H1 (cell line): ENCODE results near the gene RARA. TPM values are rescaled to one million over a fixed set of nuclear protein-coding genes. Genes with fewer than 3 reads are reported as not detected.

Experiments used
- CTCF ChIA-PET: fragments of 300-600 bp; sonication (Branson Sonifier 250); formaldehyde crosslinking; loops from one replicate; lab custom pipeline; 2021; ENCODE audit not compliant: partially characterized antibody; lab: Charles Lee
- POLR2A ChIA-PET: fragments of 300-600 bp; sonication (Branson Sonifier 250); formaldehyde crosslinking; loops from one replicate; lab custom pipeline; 2021; ENCODE audit warnings: inconsistent platforms; ENCODE audit not compliant: partially characterized antibody; lab: Charles Lee
- DNase-seq, 2 experiments: peaks; one replicate each; pipeline versions ENCODE4 v3.0.0 to v3.0.0-alpha.2; 2010 to 2022; ENCODE audit warnings: low spot score in 2 of 2, low read depth in 1 of 2, mixed read lengths in 1 of 2
- FAIRE-seq: peaks from 2 replicates; lab custom pipeline; 2011; peaks lifted over from hg19 to GRCh38; lab: Jason Lieb, UNC
- H2AFZ ChIP-seq: 2 replicates; pipeline ENCODE4 v1.8.1; 2012; ENCODE audit warnings: low read length, inconsistent platforms
- H2AK5ac ChIP-seq: 2 replicates; pipeline ENCODE4 v1.6.1; 2013; ENCODE audit warnings: low read depth, low read length
- H2BK120ac ChIP-seq: replicated peaks from 2 replicates; pipeline ENCODE3; 2013; ENCODE audit warnings: low read depth, low read length, inconsistent platforms
- H2BK12ac ChIP-seq: 2 replicates; pipeline ENCODE4 v1.6.1; 2013; ENCODE audit warnings: low read depth, low read length
- H2BK15ac ChIP-seq: 2 replicates; pipeline ENCODE4 v1.6.1; 2013; ENCODE audit warnings: low read length
- H2BK20ac ChIP-seq: 2 replicates; pipeline ENCODE4 v1.6.1; 2013; ENCODE audit warnings: low read length
- H2BK5ac ChIP-seq: 2 replicates; pipeline ENCODE4 v1.6.1; 2013; ENCODE audit warnings: low read depth, low read length
- H3K14ac ChIP-seq: 2 replicates; pipeline ENCODE4 v1.6.1; 2013; ENCODE audit warnings: inconsistent platforms; ENCODE audit not compliant: insufficient read length
- H3K18ac ChIP-seq: 2 replicates; pipeline ENCODE4 v1.6.1; 2013; ENCODE audit warnings: low read length; ENCODE audit errors: extremely low read depth
- H3K23ac ChIP-seq: 2 replicates; pipeline ENCODE4 v1.6.1; 2013; ENCODE audit warnings: inconsistent platforms; ENCODE audit not compliant: insufficient read length
- H3K23me2 ChIP-seq: 2 replicates; pipeline ENCODE4 v1.6.1; 2013; ENCODE audit warnings: low read depth, low read length
- H3K27ac ChIP-seq: 2 replicates; pipeline ENCODE4 v1.6.1; 2011; ENCODE audit warnings: low read depth, low read length, inconsistent platforms
- H3K27me3 ChIP-seq, 4 experiments: replicated peaks in 1 of 4; 1 replicate in 1 of 4; 2 replicates in 3 of 4; pipeline versions ENCODE4 v1.6.1 to v1.8.1; 2011 to 2013; ENCODE audit warnings: low read length in 3 of 4, mild to moderate bottlenecking in 3 of 4, inconsistent platforms in 2 of 4, mixed read lengths in 2 of 4, moderate library complexity in 1 of 4; ENCODE audit not compliant: control insufficient read depth in 3 of 4, insufficient read depth in 3 of 4; ENCODE audit errors: extremely low read depth in 1 of 4
- H3K36me3 ChIP-seq, 4 experiments: 2 replicates each; pipeline versions ENCODE4 v1.6.1 to v1.8.1; 2011 to 2013; ENCODE audit warnings: mild to moderate bottlenecking in 4 of 4, low read length in 3 of 4, moderate library complexity in 2 of 4, control low read depth in 1 of 4, inconsistent platforms in 1 of 4; ENCODE audit not compliant: insufficient read depth in 4 of 4, control insufficient read depth in 2 of 4
- H3K4ac ChIP-seq: replicated peaks from 2 replicates; pipeline ENCODE3; 2013; ENCODE audit warnings: low read length, low read depth, mixed read lengths, inconsistent platforms; ENCODE audit not compliant: insufficient read length
- H3K4me1 ChIP-seq, 4 experiments: replicated peaks in 1 of 4; 1 replicate in 1 of 4; 2 replicates in 3 of 4; pipeline versions ENCODE4 v1.6.1 to v1.8.1; 2011 to 2013; ENCODE audit warnings: low read length in 3 of 4, inconsistent platforms in 2 of 4, mixed read lengths in 1 of 4; ENCODE audit not compliant: insufficient read depth in 4 of 4, control insufficient read depth in 3 of 4
- H3K4me2 ChIP-seq, 2 experiments: 2 replicates each; pipeline versions ENCODE4 v1.6.1 to v1.8.1; 2011 to 2013; ENCODE audit warnings: low read depth in 2 of 2, low read length in 2 of 2, control low read depth in 1 of 2, inconsistent platforms in 1 of 2, mild to moderate bottlenecking in 1 of 2; ENCODE audit not compliant: insufficient read depth in 1 of 2
- H3K4me3 ChIP-seq, 4 experiments: fragments of 200-600, 300-600 bp in 1 of 4; sonication (generic), shearing (Covaris generic), sonication (Bioruptor Twin) in 1 of 4; 2 replicates each; pipeline versions ENCODE4 v1.5.1 to v1.8.1; 2011 to 2016; ENCODE audit warnings: low read length in 4 of 4, low read depth in 3 of 4, control low read depth in 2 of 4, inconsistent platforms in 2 of 4, mild to moderate bottlenecking in 2 of 4, mixed read lengths in 1 of 4, moderate library complexity in 1 of 4; ENCODE audit not compliant: insufficient read depth in 2 of 4; ENCODE audit errors: extremely low read depth in 1 of 4
- H3K56ac ChIP-seq: replicated peaks from 2 replicates; pipeline ENCODE3; 2013; ENCODE audit warnings: low read depth, mild to moderate bottlenecking, mixed read lengths, low read length, inconsistent platforms; ENCODE audit not compliant: insufficient read length
- H3K79me1 ChIP-seq: 2 replicates; pipeline ENCODE4 v1.6.1; 2013; ENCODE audit warnings: low read depth, low read length, control low read depth
- H3K79me2 ChIP-seq, 2 experiments: 2 replicates each; pipeline versions ENCODE4 v1.6.1 to v1.8.1; 2012 to 2013; ENCODE audit warnings: low read length in 2 of 2, mild to moderate bottlenecking in 2 of 2, inconsistent platforms in 1 of 2; ENCODE audit not compliant: insufficient read depth in 2 of 2, control insufficient read depth in 1 of 2
- H3K9ac ChIP-seq, 4 experiments: replicated peaks in 1 of 4; 1 replicate in 1 of 4; 2 replicates in 3 of 4; pipeline versions ENCODE4 v1.6.1 to v1.8.1; 2011 to 2013; ENCODE audit warnings: low read depth in 3 of 4, low read length in 3 of 4, control low read depth in 2 of 4, mild to moderate bottlenecking in 2 of 4, moderate library complexity in 2 of 4, inconsistent platforms in 1 of 4; ENCODE audit errors: extremely low read depth in 1 of 4
- H3K9me3 ChIP-seq, 2 experiments: 2 replicates each; pipeline versions ENCODE4 v1.6.1 to v1.8.1; 2012 to 2013; ENCODE audit warnings: mild to moderate bottlenecking in 2 of 2, moderate library complexity in 2 of 2, control low read depth in 1 of 2, inconsistent platforms in 1 of 2, low read depth in 1 of 2, low read length in 1 of 2, mixed read lengths in 1 of 2; ENCODE audit not compliant: insufficient read depth in 2 of 2
- H4K20me1 ChIP-seq, 2 experiments: replicated peaks in 1 of 2; 2 replicates each; pipeline versions ENCODE3 to v1.8.1; 2011 to 2013; ENCODE audit warnings: inconsistent platforms in 2 of 2, low read length in 2 of 2, mild to moderate bottlenecking in 1 of 2; ENCODE audit not compliant: insufficient read depth in 2 of 2, control insufficient read depth in 1 of 2
- H4K5ac ChIP-seq: 2 replicates; pipeline ENCODE4 v1.6.1; 2013; ENCODE audit warnings: low read length, low read depth, mixed read lengths, inconsistent platforms; ENCODE audit not compliant: insufficient read length
- H4K8ac ChIP-seq: 2 replicates; pipeline ENCODE4 v1.8.0; 2013; ENCODE audit warnings: mild to moderate bottlenecking, moderate library complexity, low read length, inconsistent platforms; ENCODE audit not compliant: insufficient read depth; ENCODE audit errors: extremely low read depth
- H4K91ac ChIP-seq: replicated peaks from 2 replicates; pipeline ENCODE3; 2013; ENCODE audit warnings: low read length, mixed read lengths, inconsistent platforms; ENCODE audit not compliant: insufficient read length
- CTBP2 ChIP-seq: IDR thresholded peaks from 2 replicates; pipeline ENCODE4 v1.7.0; 2011; ENCODE audit warnings: borderline replicate concordance, mild to moderate bottlenecking, moderate library complexity, mixed read lengths, low read length; ENCODE audit not compliant: insufficient read depth, insufficient read length
- HDAC2 ChIP-seq, 2 experiments: fragments of 300-600 bp in 1 of 2; sonication (generic) in 1 of 2; IDR thresholded peaks; 2 replicates each; pipeline ENCODE4 v1.6.1; 2011 to 2012; ENCODE audit warnings: low read depth in 2 of 2, low read length in 2 of 2, mild to moderate bottlenecking in 2 of 2, moderate library complexity in 2 of 2, borderline replicate concordance in 1 of 2, inconsistent platforms in 1 of 2
- KDM5A ChIP-seq: fragments of 200-600 bp; IDR thresholded peaks from 2 replicates; pipeline ENCODE4 v1.7.1; 2012; ENCODE audit warnings: mild to moderate bottlenecking, low read length, inconsistent platforms, mixed read lengths
- PHF8 ChIP-seq: fragments of 200-600 bp; sonication (generic); conservative IDR thresholded peaks from 2 replicates; pipeline ENCODE4 v1.7.1; 2012; ENCODE audit warnings: low read depth, mild to moderate bottlenecking, inconsistent platforms, low read length, moderate library complexity
- SP1 ChIP-seq: IDR thresholded peaks from 2 replicates; pipeline ENCODE4 v1.6.1; 2011; ENCODE audit warnings: low read depth, low read length
- SP2 ChIP-seq: IDR thresholded peaks from 2 replicates; pipeline ENCODE4 v1.6.1; 2012; ENCODE audit warnings: mild to moderate bottlenecking, low read length, inconsistent platforms
- TEAD4 ChIP-seq: IDR thresholded peaks from 2 replicates; pipeline ENCODE4 v1.6.1; 2012; ENCODE audit warnings: low read depth, low read length, inconsistent platforms, mixed read lengths
- WGBS, 2 experiments: shearing (Covaris generic) in 1 of 2; methylation state at CpG; one replicate each; pipeline versions ENCODE4 v1.1.6 to v1.1.7; 2013 to 2015; ENCODE audit warnings: low lambda C conversion rate in 2 of 2, mixed read lengths in 2 of 2, inconsistent platforms in 1 of 2, low coverage in 1 of 2, missing lambda C conversion rate in 1 of 2; ENCODE audit not compliant: insufficient replicate concordance in 2 of 2, insufficient coverage in 1 of 2, insufficient read length in 1 of 2; ENCODE audit errors: extremely low coverage in 1 of 2, missing lambda C conversion rate in 1 of 2; 5-methylcytosine and 5-hydroxymethylcytosine counted together
- polyA plus RNA-seq, 7 experiments: library from polyadenylated mRNA; depleted of rRNA in 3 of 7; stranded (reverse) in 5 of 7; unstranded in 2 of 7; fragments of >200 nt in 5 of 7; fragments of 200-250 nt in 2 of 7; gene quantifications; 1 replicate in 5 of 7; 2 replicates in 1 of 7; 4 replicates in 1 of 7; pipeline versions ENCODE4 v1.2.1 to v1.2.3, GENCODE V29; 2011 to 2013; ENCODE audit warnings: missing spikeins in 2 of 7, mixed read lengths in 2 of 7
- total RNA-seq: library from RNA; stranded (reverse); fragmentation: NEBNext Ultra II Directional; extraction: Animal tissue kit (Norgen Biotek cat#: 25700); gene quantifications from 2 replicates; pipeline ENCODE4 v1.2.1, GENCODE V29; 2021
- TF ChIP-seq, protein P1 (sequence below): IDR thresholded peaks from 2 replicates; pipeline ENCODE4 v1.6.1; 2011; ENCODE audit warnings: low read length, improper control_type of control experiment
- TF ChIP-seq, protein P2 (sequence below): IDR thresholded peaks from 2 replicates; pipeline ENCODE4 v1.6.1; 2012; ENCODE audit warnings: inconsistent platforms

Gene RARA
- total and polyA plus RNA-seq, 2 of the 8 experiments (the other 6 are each of a cell fraction or from before 2014, with no cell fraction given), result 4.4 to 16.5 TPM

DNA sequence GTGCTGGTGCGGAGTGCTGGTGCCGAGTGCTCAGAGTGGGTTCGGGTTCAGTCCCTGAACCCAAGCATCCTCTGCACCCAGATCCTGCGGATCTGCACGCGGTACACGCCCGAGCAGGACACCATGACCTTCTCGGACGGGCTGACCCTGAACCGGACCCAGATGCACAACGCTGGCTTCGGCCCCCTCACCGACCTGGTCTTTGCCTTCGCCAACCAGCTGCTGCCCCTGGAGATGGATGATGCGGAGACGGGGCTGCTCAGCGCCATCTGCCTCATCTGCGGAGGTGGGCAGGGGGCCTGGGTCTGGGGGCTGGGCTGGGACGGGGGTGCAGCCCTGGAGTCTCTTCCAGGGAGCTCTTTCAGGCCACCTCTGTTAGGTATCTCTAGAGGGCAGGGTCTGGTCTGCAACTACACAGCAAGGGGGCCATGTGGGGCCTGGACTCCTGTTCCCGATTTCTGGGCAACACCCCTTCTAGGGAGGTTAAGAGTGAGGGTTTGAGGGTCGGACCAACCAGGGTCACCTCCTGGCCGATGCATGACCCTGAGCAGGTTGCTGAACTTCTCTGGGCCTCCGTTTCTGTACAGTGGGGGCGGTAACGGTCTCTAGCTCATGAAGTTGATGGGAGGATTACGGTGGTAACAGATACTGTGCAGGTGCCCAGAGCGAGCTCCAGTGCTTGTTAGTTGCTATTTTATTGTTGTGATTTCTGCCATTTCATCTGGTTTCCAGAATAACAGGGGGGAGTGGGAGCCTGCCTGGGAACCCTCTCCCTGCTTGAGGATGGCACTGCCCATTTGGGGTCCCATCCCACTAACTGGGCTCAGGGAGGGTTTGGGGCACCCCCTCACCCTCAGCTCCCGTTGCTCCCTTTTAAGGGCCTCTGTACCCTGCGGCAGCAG lies 45.5 kb downstream of the RARA start:
- H3K14ac ChIP-seq, result no peak overlapping the region
- no peak overlapping the region for H2BK12ac ChIP-seq
- ChIA-PET CTCF (interaction anchor here (0.6 to 30.8 kb wide), 29 partner anchors 9 to 1635 kb away, joined by 3 to 1198 read pairs (median 4); partner anchors contain the start of genes GJD3, RARA and WIPF2), POLR2A (interaction anchor here (0.6 to 27.8 kb wide), 7 partner anchors 9 to 80 kb away, joined by 3 to 570 read pairs (median 3); partner anchors contain the start of genes CDC6 and RARA)
- no peak overlapping the region for H3K9ac ChIP-seq
- H3K23ac ChIP-seq, result no peak overlapping the region
- H2BK120ac ChIP-seq, result no peak overlapping the region
- H2BK5ac ChIP-seq, result no peak overlapping the region
- no peak overlapping the region for H2AK5ac ChIP-seq
- H4K5ac ChIP-seq, result no peak overlapping the region
- H3K27me3 ChIP-seq, result peaks cover 0 to 9% (median 6%) of the 10 kb centered on the region in 4 experiments; a peak in 6 of 7 replicates
- H3K4me3 ChIP-seq, result no peak overlapping the region
- 89% methylated on average over 26 of the region's 30 CpGs; no CpG with 5 or more reads in 1 of the 2 experiments for WGBS, 2 experiments
- H3K9me3 ChIP-seq, result no peaks in the 10 kb centered on the region
- H3K4ac ChIP-seq, result no peak overlapping the region
- no peak overlapping the region for H3K18ac ChIP-seq
- no peak overlapping the region for H2AFZ ChIP-seq
- no peak for FAIRE-seq
- no peak overlapping the region for H4K91ac ChIP-seq
- no peak overlapping the region for H2BK20ac ChIP-seq
- no peak overlapping the region for H2BK15ac ChIP-seq
- no peak overlapping the region for H3K27ac ChIP-seq
- H3K36me3 ChIP-seq, result no peaks in the 10 kb centered on the region
- no peaks in the 10 kb centered on the region; the same call in 1 of the 2 replicates for H3K23me2 ChIP-seq
- H3K79me2 ChIP-seq, result no peaks in the 10 kb centered on the region
- peaks cover 12 to 16% of the 10 kb centered on the region in 2 experiments for H4K20me1 ChIP-seq
- no peak overlapping the region for H3K4me2 ChIP-seq
- H4K8ac ChIP-seq, result peak overlapping the region; percentile 4; the same call in 1 of the 2 replicates
- no peak for DNase-seq
- H3K79me1 ChIP-seq, result no peaks in the 10 kb centered on the region
- H3K56ac ChIP-seq, result no peak overlapping the region
- H3K4me1 ChIP-seq, result peaks cover 0 to 22% (median 12%) of the 10 kb centered on the region in 4 experiments; a peak in 6 of 7 replicates
- TF ChIP-seq, protein P1, sequence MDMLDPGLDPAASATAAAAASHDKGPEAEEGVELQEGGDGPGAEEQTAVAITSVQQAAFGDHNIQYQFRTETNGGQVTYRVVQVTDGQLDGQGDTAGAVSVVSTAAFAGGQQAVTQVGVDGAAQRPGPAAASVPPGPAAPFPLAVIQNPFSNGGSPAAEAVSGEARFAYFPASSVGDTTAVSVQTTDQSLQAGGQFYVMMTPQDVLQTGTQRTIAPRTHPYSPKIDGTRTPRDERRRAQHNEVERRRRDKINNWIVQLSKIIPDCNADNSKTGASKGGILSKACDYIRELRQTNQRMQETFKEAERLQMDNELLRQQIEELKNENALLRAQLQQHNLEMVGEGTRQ, result no peak
- TF ChIP-seq SP1, result no peak
- no peak for TF ChIP-seq KDM5A
- TF ChIP-seq CTBP2, result no peak
- TF ChIP-seq SP2, result no peak
- TF ChIP-seq HDAC2 (IDR thresholded peaks at IDR 0.05; ENCODE audit: borderline replicate concordance in 1 of 2, low read depth in 2 of 2, low read length in 2 of 2), result no peak
- TF ChIP-seq PHF8, result no peak
- TF ChIP-seq, protein P2, sequence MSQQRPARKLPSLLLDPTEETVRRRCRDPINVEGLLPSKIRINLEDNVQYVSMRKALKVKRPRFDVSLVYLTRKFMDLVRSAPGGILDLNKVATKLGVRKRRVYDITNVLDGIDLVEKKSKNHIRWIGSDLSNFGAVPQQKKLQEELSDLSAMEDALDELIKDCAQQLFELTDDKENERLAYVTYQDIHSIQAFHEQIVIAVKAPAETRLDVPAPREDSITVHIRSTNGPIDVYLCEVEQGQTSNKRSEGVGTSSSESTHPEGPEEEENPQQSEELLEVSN, result no peak
- no peak for TF ChIP-seq TEAD4
